ENCODE data around the gene CFAP251.

- no peak for TF ChIP-seq TAF1 (IDR thresholded peaks at IDR 0.05; ENCODE audit: low read depth)
- TF ChIP-seq CEBPB (IDR thresholded peaks at IDR 0.05), result no peak
Measured at GRCh38 chr12:121934309-121934664, 15.9 kb downstream of the CFAP251 start.

All from Ishikawa (cell line).